Measurements from ENCODE around the gene CAPRIN2. TPM values are rescaled to one million over a fixed set of nuclear protein-coding genes. Genes with fewer than 3 reads are reported as not detected.
A peak's percentile ranks its signal among the peaks of the same experiment; 100 is the strongest.

Gene CAPRIN2
- total RNA-seq, 1 experiment from 2014 or later, result 123 TPM

- TF ChIP-seq CTCF (conservative IDR thresholded peaks at IDR 0.05), result no peak
- peaks cover 38 to 53% (median 45%) of the 10 kb centered on the region in 3 experiments for H3K36me3 Mint-ChIP-seq (ENCODE audit: insufficient read depth in 1 of 3, low read depth in 3 of 3)
- Histone ChIP-seq H3K56ac (ENCODE audit: insufficient read length, low read depth, low read length) (no peak overlapping the region), H3K18ac (ENCODE audit: insufficient read length, low read depth, low read length) (no peak overlapping the region), H4K5ac (ENCODE audit: insufficient read length, low read depth, low read length) (no peak overlapping the region), H3K79me2 (ENCODE audit: insufficient read depth, low read length) (no peaks in the 10 kb centered on the region), H3K79me1 (ENCODE audit: insufficient read depth, low read depth, low read length, poor library complexity, severe bottlenecking) (no peaks in the 10 kb centered on the region), H2AK5ac (ENCODE audit: insufficient read length, low read length) (no peak overlapping the region), H4K20me1 (ENCODE audit: control insufficient read depth, insufficient read depth, insufficient read length) (no peaks in the 10 kb centered on the region), H3T11ph (ENCODE audit: low read length) (no peak overlapping the region), H3K14ac (ENCODE audit: insufficient read depth, low read length) (no peak overlapping the region), H3K4me2 (ENCODE audit: insufficient read depth, insufficient read length, low read length) (no peak overlapping the region), H3K27ac (ENCODE audit: insufficient read length, low read depth, low read length) (no peak overlapping the region), H3K27me3 (ENCODE audit: insufficient read depth, low read length) (no peaks in the 10 kb centered on the region), H3K9me3 (ENCODE audit: control insufficient read depth, low read depth, low read length) (peaks cover 28% of the 10 kb centered on the region), H3K9ac (ENCODE audit: extremely low read depth, insufficient read length, low read length) (no peak overlapping the region), H4K8ac (replicated peaks; ENCODE audit: insufficient read length, low read depth, low read length) (no peak overlapping the region), H2AFZ (ENCODE audit: low read length) (no peak overlapping the region), H3K23ac (ENCODE audit: insufficient read length, low read depth, low read length) (no peak overlapping the region), H2BK120ac (ENCODE audit: low read depth, low read length, poor library complexity, severe bottlenecking) (no peak overlapping the region), H2BK5ac (ENCODE audit: insufficient read length, low read length) (no peak overlapping the region), H3K4me1 (ENCODE audit: insufficient read depth, low read length) (no peaks in the 10 kb centered on the region), H2BK12ac (ENCODE audit: insufficient read length, low read depth, low read length) (no peak overlapping the region), H4K91ac (ENCODE audit: insufficient read length, low read depth, low read length) (no peak overlapping the region), H2BK15ac (ENCODE audit: low read depth, low read length) (no peak overlapping the region), H3K4ac (ENCODE audit: low read depth, low read length) (no peak overlapping the region), H3K23me2 (ENCODE audit: insufficient read length, low read depth, low read length, poor library complexity, severe bottlenecking) (no peaks in the 10 kb centered on the region), H2BK20ac (ENCODE audit: low read depth, low read length, poor library complexity, severe bottlenecking) (no peak overlapping the region)
- WGBS (ENCODE audit: extremely low coverage, insufficient read length, low lambda C conversion rate), result no CpG with 5 or more reads among the region's 1 CpG
- peaks cover 48 to 57% of the 10 kb centered on the region in 2 experiments for H3K9me3 Mint-ChIP-seq
- H3K27ac Mint-ChIP-seq, result peak overlapping the region in 2 of 3 experiments; percentile 83 to 92; a peak in 3 of 7 replicates
- peak overlapping the region in 1 of 2 experiments; percentile 11; a peak in 2 of 5 replicates for H3K4me3 Mint-ChIP-seq
- H3K4me1 Mint-ChIP-seq, result peaks cover 15 to 24% of the 10 kb centered on the region in 2 experiments
- peaks cover 4% of the 10 kb centered on the region; the same call in 1 of the 2 replicates for H3K27me3 Mint-ChIP-seq (ENCODE audit: low read depth)
- no peak for DNase-seq
Measured at GRCh38 chr12:30784508-30784907, 29.8 kb upstream of the CAPRIN2 start.

All from H9 (cell line).